ENCODE measurements around the gene CYP4B1. TPM values are rescaled to one million over a fixed set of nuclear protein-coding genes. Genes with fewer than 3 reads are reported as not detected.
A peak's percentile ranks its signal among the peaks of the same experiment; 100 is the strongest.

CYP4B1 gene
- total and polyA plus RNA-seq, 4 donors, result 0.18 to 0.59 (median 0.18) TPM; not detected in 1

DNA sequence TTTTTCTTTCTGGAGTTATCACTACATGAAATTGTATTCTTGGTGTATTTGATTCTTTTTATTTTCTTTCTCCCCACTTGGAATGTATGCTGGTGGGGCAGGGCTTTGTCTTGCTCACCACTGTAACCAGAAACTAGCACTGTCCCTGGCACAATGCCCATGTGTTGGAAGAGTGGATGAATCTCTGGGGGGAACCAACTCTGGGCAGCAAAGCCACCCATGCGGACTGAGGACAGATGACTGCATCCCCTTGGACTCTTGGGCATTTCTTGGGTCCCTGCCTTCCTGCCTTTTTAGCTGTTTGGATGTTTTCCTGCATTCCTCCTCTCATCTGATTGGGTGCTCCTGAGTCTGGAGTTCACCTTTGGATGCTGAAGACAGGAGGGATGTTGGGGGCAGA is 6.1 kb downstream of the CYP4B1 start (continued):
- TF ChIP-seq, protein P1, sequence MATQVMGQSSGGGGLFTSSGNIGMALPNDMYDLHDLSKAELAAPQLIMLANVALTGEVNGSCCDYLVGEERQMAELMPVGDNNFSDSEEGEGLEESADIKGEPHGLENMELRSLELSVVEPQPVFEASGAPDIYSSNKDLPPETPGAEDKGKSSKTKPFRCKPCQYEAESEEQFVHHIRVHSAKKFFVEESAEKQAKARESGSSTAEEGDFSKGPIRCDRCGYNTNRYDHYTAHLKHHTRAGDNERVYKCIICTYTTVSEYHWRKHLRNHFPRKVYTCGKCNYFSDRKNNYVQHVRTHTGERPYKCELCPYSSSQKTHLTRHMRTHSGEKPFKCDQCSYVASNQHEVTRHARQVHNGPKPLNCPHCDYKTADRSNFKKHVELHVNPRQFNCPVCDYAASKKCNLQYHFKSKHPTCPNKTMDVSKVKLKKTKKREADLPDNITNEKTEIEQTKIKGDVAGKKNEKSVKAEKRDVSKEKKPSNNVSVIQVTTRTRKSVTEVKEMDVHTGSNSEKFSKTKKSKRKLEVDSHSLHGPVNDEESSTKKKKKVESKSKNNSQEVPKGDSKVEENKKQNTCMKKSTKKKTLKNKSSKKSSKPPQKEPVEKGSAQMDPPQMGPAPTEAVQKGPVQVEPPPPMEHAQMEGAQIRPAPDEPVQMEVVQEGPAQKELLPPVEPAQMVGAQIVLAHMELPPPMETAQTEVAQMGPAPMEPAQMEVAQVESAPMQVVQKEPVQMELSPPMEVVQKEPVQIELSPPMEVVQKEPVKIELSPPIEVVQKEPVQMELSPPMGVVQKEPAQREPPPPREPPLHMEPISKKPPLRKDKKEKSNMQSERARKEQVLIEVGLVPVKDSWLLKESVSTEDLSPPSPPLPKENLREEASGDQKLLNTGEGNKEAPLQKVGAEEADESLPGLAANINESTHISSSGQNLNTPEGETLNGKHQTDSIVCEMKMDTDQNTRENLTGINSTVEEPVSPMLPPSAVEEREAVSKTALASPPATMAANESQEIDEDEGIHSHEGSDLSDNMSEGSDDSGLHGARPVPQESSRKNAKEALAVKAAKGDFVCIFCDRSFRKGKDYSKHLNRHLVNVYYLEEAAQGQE (IDR thresholded peaks at IDR 0.05), result no peak
- no peak for TF ChIP-seq SP1 (IDR thresholded peaks at IDR 0.05)
- TF ChIP-seq FOXA1 (IDR thresholded peaks at IDR 0.05), result no peak
- TF ChIP-seq NR2F2 (IDR thresholded peaks at IDR 0.05), result no peak

DNA sequence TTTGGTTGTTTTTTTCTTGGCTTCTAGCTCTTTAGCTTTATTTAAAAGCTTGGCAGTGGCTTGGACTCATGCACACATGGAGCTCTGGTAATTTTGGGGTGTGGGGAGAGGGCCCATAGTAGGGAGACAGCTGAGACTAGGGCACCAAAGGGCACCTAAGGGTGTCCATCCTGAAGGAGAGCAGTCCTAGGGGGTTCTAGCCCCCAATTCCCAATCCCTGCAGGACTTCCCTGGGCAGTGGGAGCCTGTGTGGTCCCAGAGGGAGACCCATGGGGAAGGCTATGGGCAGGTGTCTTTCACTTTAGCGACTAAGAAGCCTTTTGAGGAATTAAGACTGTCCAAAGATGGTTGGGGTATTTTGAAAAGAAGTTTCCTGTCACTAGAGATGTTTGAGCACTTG is 6.9 kb downstream of the CYP4B1 start:
- H3K4me1 ChIP-seq (ENCODE audit: control insufficient read depth in 4 of 4, insufficient read depth in 4 of 4, low read length in 3 of 4), result no peaks in the 10 kb centered on the region
- H3K9me3 ChIP-seq (ENCODE audit: control insufficient read depth in 4 of 4, low read length in 3 of 4), result no peaks in the 10 kb centered on the region
- DNase-seq (ENCODE audit: low spot score), result no peak
- TF ChIP-seq HNF4G (IDR thresholded peaks at IDR 0.05) (no peak), YY1 (IDR thresholded peaks at IDR 0.05) (no peak)
- H3K36me3 ChIP-seq (ENCODE audit: control insufficient read depth in 4 of 4, insufficient read depth in 3 of 4, low read depth in 1 of 4, low read length in 3 of 4), result no peaks in the 10 kb centered on the region
- no peak overlapping the region for H3K4me3 ChIP-seq (ENCODE audit: low read depth in 1 of 3, low read length in 3 of 3)
- no peak overlapping the region for H3K9ac ChIP-seq (ENCODE audit: low read depth in 1 of 2, low read length in 2 of 2)
- WGBS, result 90% methylated on average over 1 of the region's 1 CpG
- H3K27ac ChIP-seq (ENCODE audit: low read depth in 1 of 2, low read length in 2 of 2), result no peak overlapping the region
- peaks cover 0 to 3% (median under 1%) of the 10 kb centered on the region in 4 donors for H3K27me3 ChIP-seq (ENCODE audit: control insufficient read depth in 4 of 4, insufficient read depth in 4 of 4, low read length in 3 of 4)

DNA sequence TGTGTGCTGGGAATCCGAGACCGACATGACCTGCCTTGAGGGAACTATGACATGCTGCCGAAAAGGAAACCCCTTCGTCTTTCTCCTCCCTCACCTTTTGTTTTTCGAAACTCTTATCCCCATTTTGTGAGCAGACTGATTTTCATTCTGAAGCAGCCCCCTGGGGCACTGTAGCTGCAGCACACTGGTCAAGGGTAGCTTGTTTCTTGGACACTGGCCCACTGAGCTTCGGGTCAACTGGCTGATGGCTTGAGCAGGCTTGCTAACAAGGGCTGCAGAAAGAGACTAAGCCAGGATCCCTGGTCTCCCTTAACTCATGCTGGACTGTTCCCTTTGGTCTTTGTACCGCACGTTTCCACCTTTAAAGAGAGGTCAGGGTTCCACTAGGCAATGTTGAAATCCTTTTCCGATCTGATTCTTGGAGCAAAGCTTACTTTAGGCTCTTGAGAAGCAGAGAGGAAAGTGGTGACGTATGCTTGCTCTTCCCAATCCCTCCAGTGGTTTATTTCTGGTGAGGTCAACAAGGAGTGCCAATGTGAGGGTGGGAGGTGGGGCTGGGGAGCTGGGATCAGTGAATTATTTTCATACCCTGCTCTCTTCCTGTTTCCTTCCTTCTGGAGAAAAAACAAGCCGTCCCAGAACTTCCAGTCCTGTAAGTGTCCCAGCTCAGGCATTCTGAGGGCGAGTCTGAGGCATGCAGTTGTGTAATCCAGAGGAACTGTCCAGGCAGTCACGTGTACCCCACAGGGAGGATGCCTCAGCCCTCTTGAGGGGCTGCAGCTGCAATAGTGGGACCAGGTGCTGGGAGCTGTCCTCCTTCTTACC is 7.6 kb downstream of the CYP4B1 start:
- H3K27me3 ChIP-seq (ENCODE audit: control insufficient read depth in 4 of 4, insufficient read depth in 4 of 4, low read length in 3 of 4), result peaks cover 0 to 3% (median 0%) of the 10 kb centered on the region in 4 donors
- no peaks in the 10 kb centered on the region for H3K4me1 ChIP-seq (ENCODE audit: control insufficient read depth in 4 of 4, insufficient read depth in 4 of 4, low read length in 3 of 4)
- TF ChIP-seq, protein P1 (IDR thresholded peaks at IDR 0.05), result peak; percentile 29
- TF ChIP-seq HNF4G (IDR thresholded peaks at IDR 0.05) (no peak), JUND (IDR thresholded peaks at IDR 0.05) (no peak), GABPA (IDR thresholded peaks at IDR 0.05 in 1 of 2, conservative IDR thresholded peaks at IDR 0.05 in 1 of 2) (no peak), RAD21 (IDR thresholded peaks at IDR 0.05) (no peak), EGR1 (IDR thresholded peaks at IDR 0.05; ENCODE audit: low read depth in 2 of 2) (no peak), SP1 (IDR thresholded peaks at IDR 0.05) (peak; percentile 75), NR2F2 (IDR thresholded peaks at IDR 0.05) (peak; percentile 93), HNF4A (conservative IDR thresholded peaks at IDR 0.05) (peak; percentile 7 to 26)
- TF ChIP-seq, protein P2, sequence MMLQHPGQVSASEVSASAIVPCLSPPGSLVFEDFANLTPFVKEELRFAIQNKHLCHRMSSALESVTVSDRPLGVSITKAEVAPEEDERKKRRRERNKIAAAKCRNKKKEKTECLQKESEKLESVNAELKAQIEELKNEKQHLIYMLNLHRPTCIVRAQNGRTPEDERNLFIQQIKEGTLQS (IDR thresholded peaks at IDR 0.05), result no peak
- TF ChIP-seq, protein P3, sequence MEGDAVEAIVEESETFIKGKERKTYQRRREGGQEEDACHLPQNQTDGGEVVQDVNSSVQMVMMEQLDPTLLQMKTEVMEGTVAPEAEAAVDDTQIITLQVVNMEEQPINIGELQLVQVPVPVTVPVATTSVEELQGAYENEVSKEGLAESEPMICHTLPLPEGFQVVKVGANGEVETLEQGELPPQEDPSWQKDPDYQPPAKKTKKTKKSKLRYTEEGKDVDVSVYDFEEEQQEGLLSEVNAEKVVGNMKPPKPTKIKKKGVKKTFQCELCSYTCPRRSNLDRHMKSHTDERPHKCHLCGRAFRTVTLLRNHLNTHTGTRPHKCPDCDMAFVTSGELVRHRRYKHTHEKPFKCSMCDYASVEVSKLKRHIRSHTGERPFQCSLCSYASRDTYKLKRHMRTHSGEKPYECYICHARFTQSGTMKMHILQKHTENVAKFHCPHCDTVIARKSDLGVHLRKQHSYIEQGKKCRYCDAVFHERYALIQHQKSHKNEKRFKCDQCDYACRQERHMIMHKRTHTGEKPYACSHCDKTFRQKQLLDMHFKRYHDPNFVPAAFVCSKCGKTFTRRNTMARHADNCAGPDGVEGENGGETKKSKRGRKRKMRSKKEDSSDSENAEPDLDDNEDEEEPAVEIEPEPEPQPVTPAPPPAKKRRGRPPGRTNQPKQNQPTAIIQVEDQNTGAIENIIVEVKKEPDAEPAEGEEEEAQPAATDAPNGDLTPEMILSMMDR (IDR thresholded peaks at IDR 0.05; ENCODE audit: low read depth, low read length, missing input control), result no peak
- TF ChIP-seq, protein P4, sequence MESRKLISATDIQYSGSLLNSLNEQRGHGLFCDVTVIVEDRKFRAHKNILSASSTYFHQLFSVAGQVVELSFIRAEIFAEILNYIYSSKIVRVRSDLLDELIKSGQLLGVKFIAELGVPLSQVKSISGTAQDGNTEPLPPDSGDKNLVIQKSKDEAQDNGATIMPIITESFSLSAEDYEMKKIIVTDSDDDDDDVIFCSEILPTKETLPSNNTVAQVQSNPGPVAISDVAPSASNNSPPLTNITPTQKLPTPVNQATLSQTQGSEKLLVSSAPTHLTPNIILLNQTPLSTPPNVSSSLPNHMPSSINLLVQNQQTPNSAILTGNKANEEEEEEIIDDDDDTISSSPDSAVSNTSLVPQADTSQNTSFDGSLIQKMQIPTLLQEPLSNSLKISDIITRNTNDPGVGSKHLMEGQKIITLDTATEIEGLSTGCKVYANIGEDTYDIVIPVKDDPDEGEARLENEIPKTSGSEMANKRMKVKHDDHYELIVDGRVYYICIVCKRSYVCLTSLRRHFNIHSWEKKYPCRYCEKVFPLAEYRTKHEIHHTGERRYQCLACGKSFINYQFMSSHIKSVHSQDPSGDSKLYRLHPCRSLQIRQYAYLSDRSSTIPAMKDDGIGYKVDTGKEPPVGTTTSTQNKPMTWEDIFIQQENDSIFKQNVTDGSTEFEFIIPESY (IDR thresholded peaks at IDR 0.05), result no peak
- TF ChIP-seq, protein P5, sequence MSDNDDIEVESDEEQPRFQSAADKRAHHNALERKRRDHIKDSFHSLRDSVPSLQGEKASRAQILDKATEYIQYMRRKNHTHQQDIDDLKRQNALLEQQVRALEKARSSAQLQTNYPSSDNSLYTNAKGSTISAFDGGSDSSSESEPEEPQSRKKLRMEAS (IDR thresholded peaks at IDR 0.05), result peak; percentile 32
- H3K9me3 ChIP-seq (ENCODE audit: control insufficient read depth in 4 of 4, low read length in 3 of 4), result no peaks in the 10 kb centered on the region
- no peaks in the 10 kb centered on the region for H3K36me3 ChIP-seq (ENCODE audit: control insufficient read depth in 4 of 4, insufficient read depth in 3 of 4, low read depth in 1 of 4, low read length in 3 of 4)
- no peak overlapping the region for H3K9ac ChIP-seq (ENCODE audit: low read depth in 1 of 2, low read length in 2 of 2)
- H3K27ac ChIP-seq (ENCODE audit: low read depth in 1 of 2, low read length in 2 of 2), result no peak overlapping the region
- DNase-seq (ENCODE audit: low spot score), result no peak
- WGBS, result 48% methylated on average over 13 of the region's 13 CpGs
- no peak overlapping the region for H3K4me3 ChIP-seq (ENCODE audit: low read depth in 1 of 3, low read length in 3 of 3)

All from liver (tissue), 9 donors.